Esophagus muscularis mucosa (tissue), 4 donors: ENCODE results near the gene PRPH2.

Experiments
- CTCF ChIP-seq, 3 experiments: fragments of 200-600 bp in 2 of 3; fragments of 450-650 bp in 1 of 3; sonication (generic) in 2 of 3; IDR thresholded peaks; one replicate each; pipeline ENCODE4 v1.5.1; 2017 to 2019; ENCODE audit warnings: antibody characterized with exemption in 3 of 3, mild to moderate bottlenecking in 2 of 3, moderate library complexity in 1 of 3
- EP300 ChIP-seq: sonication (generic); formaldehyde crosslinking; IDR thresholded peaks from one replicate; pipeline ENCODE4 v1.6.1; 2017; ENCODE audit warnings: antibody characterized with exemption
- POLR2A ChIP-seq: fragments of 450-650 bp; IDR thresholded peaks from one replicate; pipeline ENCODE4 v1.6.1; 2017; ENCODE audit warnings: antibody characterized with exemption, moderate library complexity, mild to moderate bottlenecking, low read depth
- POLR2AphosphoS5 ChIP-seq, 2 donors: sonication (generic); formaldehyde crosslinking; IDR thresholded peaks; one replicate each; pipeline ENCODE4 v1.6.1; 2017; ENCODE audit warnings: antibody characterized with exemption in 2 of 2

DNA sequence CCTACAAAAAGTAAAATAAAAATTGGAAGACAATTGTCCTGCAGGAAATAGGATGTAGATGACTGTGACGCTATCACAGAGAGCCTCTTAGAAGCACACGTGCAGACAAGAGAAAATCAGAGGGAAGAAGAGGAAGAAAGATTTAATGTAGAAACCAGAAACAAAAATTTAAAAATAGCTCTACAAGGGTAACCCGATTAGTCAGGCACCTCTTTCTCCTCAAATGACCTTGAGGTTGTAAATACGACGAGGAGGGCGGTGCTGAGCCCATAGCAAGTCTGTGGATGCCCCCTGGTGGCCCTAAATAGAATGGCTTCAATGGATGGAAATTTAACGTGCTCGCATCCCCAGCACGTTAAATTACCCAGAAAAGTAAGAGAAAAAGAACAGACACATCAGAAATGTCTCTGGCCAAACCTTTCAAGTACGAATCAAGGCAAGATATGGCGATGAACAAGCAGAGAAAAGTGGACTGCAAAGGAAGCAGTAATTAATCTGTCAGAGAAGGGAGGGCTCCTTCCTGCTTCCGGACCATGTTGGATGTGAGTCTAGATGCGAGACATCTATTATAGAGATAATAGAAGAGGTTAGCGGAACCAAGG, 4.2 kb upstream of the PRPH2 start:
- TF ChIP-seq EP300 (no peak), CTCF (IDR thresholded peaks at IDR 0.05) (peak; percentile 89 to 98 (median 92)), POLR2A (no peak), POLR2AphosphoS5 (IDR thresholded peaks at IDR 0.05) (peak; percentile 61 to 76)
